ENCODE measurements around the gene IMPDH1. TPM values are rescaled to one million over a fixed set of nuclear protein-coding genes. Genes with fewer than 3 reads are reported as not detected.

IMPDH1 gene
- total RNA-seq, 4 donors from 2014 or later: 36.9 to 87.1 (median 43.3) TPM

- WGBS, 2 donors (ENCODE audit: low coverage in 1 of 2): 17 to 25% methylated on average over 1 of the region's 2 CpGs
- no peak for ATAC-seq
- Histone ChIP-seq H3K4me1 (no peaks in the 10 kb centered on the region), H3K36me3 (no peaks in the 10 kb centered on the region), H3K27me3 (no peaks in the 10 kb centered on the region), H3K4me3 (no peak overlapping the region), H3K27ac (no peak overlapping the region), H3K9me3 (no peaks in the 10 kb centered on the region)
- TF ChIP-seq POLR2A (IDR thresholded peaks at IDR 0.05): no peak
- no peak for TF ChIP-seq POLR2AphosphoS5 (IDR thresholded peaks at IDR 0.05)
- TF ChIP-seq, protein P1, sequence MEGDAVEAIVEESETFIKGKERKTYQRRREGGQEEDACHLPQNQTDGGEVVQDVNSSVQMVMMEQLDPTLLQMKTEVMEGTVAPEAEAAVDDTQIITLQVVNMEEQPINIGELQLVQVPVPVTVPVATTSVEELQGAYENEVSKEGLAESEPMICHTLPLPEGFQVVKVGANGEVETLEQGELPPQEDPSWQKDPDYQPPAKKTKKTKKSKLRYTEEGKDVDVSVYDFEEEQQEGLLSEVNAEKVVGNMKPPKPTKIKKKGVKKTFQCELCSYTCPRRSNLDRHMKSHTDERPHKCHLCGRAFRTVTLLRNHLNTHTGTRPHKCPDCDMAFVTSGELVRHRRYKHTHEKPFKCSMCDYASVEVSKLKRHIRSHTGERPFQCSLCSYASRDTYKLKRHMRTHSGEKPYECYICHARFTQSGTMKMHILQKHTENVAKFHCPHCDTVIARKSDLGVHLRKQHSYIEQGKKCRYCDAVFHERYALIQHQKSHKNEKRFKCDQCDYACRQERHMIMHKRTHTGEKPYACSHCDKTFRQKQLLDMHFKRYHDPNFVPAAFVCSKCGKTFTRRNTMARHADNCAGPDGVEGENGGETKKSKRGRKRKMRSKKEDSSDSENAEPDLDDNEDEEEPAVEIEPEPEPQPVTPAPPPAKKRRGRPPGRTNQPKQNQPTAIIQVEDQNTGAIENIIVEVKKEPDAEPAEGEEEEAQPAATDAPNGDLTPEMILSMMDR (IDR thresholded peaks at IDR 0.05): no peak
- no peak for TF ChIP-seq EP300 (IDR thresholded peaks at IDR 0.05)
Measured at GRCh38 chr7:128378637-128379036, 31.1 kb downstream of the IMPDH1 start.

DNA sequence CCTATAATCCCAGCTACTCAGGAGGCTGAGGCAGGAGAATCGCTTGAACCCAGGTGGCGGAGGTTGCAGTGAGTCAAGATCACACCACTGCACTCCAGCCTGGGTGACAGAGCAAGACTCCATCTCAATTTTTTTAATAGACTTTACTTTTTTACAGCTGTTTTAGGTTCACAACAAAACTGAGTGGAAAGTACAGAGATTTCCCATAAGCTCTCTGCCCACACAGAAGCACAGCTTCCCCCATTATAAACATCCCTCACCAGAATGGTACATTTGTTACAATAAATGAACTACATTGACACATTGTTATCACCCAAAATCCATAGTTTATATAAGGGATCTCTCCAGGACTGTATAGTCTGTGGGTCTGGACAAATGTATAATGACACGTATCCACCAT, 33.7 kb downstream of the IMPDH1 start:
- Histone ChIP-seq H3K9me3 (no peaks in the 10 kb centered on the region), H3K27me3 (no peaks in the 10 kb centered on the region), H3K36me3 (no peaks in the 10 kb centered on the region), H3K4me3 (no peak overlapping the region), H3K27ac (no peak overlapping the region), H3K4me1 (no peaks in the 10 kb centered on the region)
- no peak for TF ChIP-seq POLR2A (IDR thresholded peaks at IDR 0.05)
- TF ChIP-seq POLR2AphosphoS5 (IDR thresholded peaks at IDR 0.05): no peak
- no peak for TF ChIP-seq EP300 (IDR thresholded peaks at IDR 0.05)
- TF ChIP-seq, protein P1 (IDR thresholded peaks at IDR 0.05): no peak
- 65 to 69% methylated on average over 1 to 3 of the region's 3 CpGs for WGBS, 2 donors (ENCODE audit: low coverage in 1 of 2)
- no peak for ATAC-seq

GRCh38 chr7:128374041-128374440, 35.7 kb downstream of the IMPDH1 start:
- Histone ChIP-seq H3K27me3 (no peaks in the 10 kb centered on the region), H3K27ac (no peak overlapping the region), H3K4me3 (no peak overlapping the region), H3K36me3 (no peaks in the 10 kb centered on the region), H3K9me3 (no peaks in the 10 kb centered on the region), H3K4me1 (no peaks in the 10 kb centered on the region)
- TF ChIP-seq, protein P1 (IDR thresholded peaks at IDR 0.05): no peak
- TF ChIP-seq POLR2A (IDR thresholded peaks at IDR 0.05) (no peak), EP300 (IDR thresholded peaks at IDR 0.05) (no peak), POLR2AphosphoS5 (IDR thresholded peaks at IDR 0.05) (no peak)
- ATAC-seq: no peak
- WGBS, 2 donors (ENCODE audit: low coverage in 1 of 2): 50 to 75% methylated on average over 1 of the region's 1 CpG

DNA sequence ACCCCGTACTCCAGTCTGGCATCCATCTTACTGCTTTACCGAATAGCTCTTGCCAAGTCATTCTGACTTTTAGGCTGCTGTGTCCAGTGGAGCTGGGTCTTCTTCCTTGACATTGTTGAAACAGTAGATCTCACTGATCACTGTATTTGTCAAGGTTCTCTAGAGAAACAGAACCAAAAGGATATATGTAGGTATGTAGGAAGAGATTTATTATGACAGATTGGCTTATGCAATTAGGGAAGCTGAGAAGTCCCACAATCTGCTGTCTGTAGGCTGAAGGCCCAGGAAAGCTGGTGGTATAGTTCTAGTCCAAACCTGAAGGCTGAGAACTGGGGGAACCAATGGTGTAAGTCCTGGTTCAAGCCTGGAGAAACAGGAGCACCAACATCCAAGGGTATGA, 36.2 kb downstream of the IMPDH1 start:
- 63 to 71% methylated on average over 2 of the region's 2 CpGs for WGBS, 2 donors (ENCODE audit: low coverage in 1 of 2)
- ATAC-seq: no peak
- H3K4me1 ChIP-seq: no peaks in the 10 kb centered on the region
- no peak overlapping the region for H3K4me3 ChIP-seq
- H3K27ac ChIP-seq: no peak overlapping the region
- H3K9me3 ChIP-seq: no peaks in the 10 kb centered on the region
- peaks cover under 1% of the 10 kb centered on the region for H3K27me3 ChIP-seq
- H3K36me3 ChIP-seq: no peaks in the 10 kb centered on the region
- TF ChIP-seq POLR2A (IDR thresholded peaks at IDR 0.05) (no peak), POLR2AphosphoS5 (IDR thresholded peaks at IDR 0.05) (no peak), EP300 (IDR thresholded peaks at IDR 0.05) (no peak)
- TF ChIP-seq, protein P1 (IDR thresholded peaks at IDR 0.05): no peak

- Histone ChIP-seq H3K27ac (no peak overlapping the region), H3K27me3 (peaks cover 27% of the 10 kb centered on the region), H3K36me3 (no peaks in the 10 kb centered on the region), H3K4me3 (no peak overlapping the region), H3K4me1 (no peaks in the 10 kb centered on the region), H3K9me3 (no peaks in the 10 kb centered on the region)
- TF ChIP-seq EP300 (IDR thresholded peaks at IDR 0.05): no peak
- TF ChIP-seq POLR2AphosphoS5 (IDR thresholded peaks at IDR 0.05): no peak
- no peak for TF ChIP-seq POLR2A (IDR thresholded peaks at IDR 0.05)
- TF ChIP-seq, protein P1 (IDR thresholded peaks at IDR 0.05): no peak
- WGBS, 2 donors (ENCODE audit: low coverage in 1 of 2): 81 to 85% methylated on average over 4 of the region's 4 CpGs
- ATAC-seq: no peak
Measured at GRCh38 chr7:128370491-128370890, 39.3 kb downstream of the IMPDH1 start.
